Cerebellar cortex (tissue), 1 donor: ENCODE results near the gene TTLL8.

ENCODE experiments used
- DNase-seq: peaks from one replicate; pipeline ENCODE4 v3.0.0-alpha.2; 2015; ENCODE audit warnings: low spot score

Gene TTLL8

GRCh38 chr22:50041361-50042065, 16.6 kb downstream of the TTLL8 start:
- no peak for DNase-seq

- DNase-seq = no peak
These were observed 17.4 kb downstream of the TTLL8 start for GRCh38 chr22:50040717-50041116.

- no peak for DNase-seq
These were observed 18.2 kb downstream of the TTLL8 start for GRCh38 chr22:50039669-50040443.

GRCh38 chr22:50035976-50036724, 21.9 kb downstream of the TTLL8 start:
- no peak for DNase-seq

- no peak for DNase-seq
These were observed 22.8 kb downstream of the TTLL8 start for GRCh38 chr22:50035131-50035881.

GRCh38 chr22:50034126-50035081, 23.7 kb downstream of the TTLL8 start:
- DNase-seq = no peak

- DNase-seq = no peak
These were observed 25.0 kb downstream of the TTLL8 start for GRCh38 chr22:50032941-50033601.

- no peak for DNase-seq
These were observed 25.8 kb downstream of the TTLL8 start for GRCh38 chr22:50032109-50032871.

- DNase-seq = no peak
These were observed 26.7 kb downstream of the TTLL8 start for GRCh38 chr22:50031189-50032091.

- DNase-seq = peak; percentile 66
These were observed 27.6 kb downstream of the TTLL8 start for GRCh38 chr22:50030297-50031188.

- DNase-seq = peak; percentile 9
These were observed 30.2 kb downstream of the TTLL8 start for GRCh38 chr22:50027639-50028537.

- DNase-seq = no peak
These were observed 32.1 kb downstream of the TTLL8 start for GRCh38 chr22:50025993-50026392.

- DNase-seq = no peak
These were observed 35.8 kb downstream of the TTLL8 start for GRCh38 chr22:50022171-50022819.

GRCh38 chr22:50020606-50021005, 37.5 kb downstream of the TTLL8 start:
- DNase-seq = no peak

GRCh38 chr22:50019316-50019715, 38.8 kb downstream of the TTLL8 start:
- no peak for DNase-seq
